Mesenchymal stem cell (in vitro differentiated cells and primary cell): Measurements from ENCODE around the gene TBC1D26.
"Not testable (repeated sequence)": the region's sequence is repeated elsewhere in the genome, so short reads cannot be mapped to it uniquely, and the experiment has no call there.

Experiments used
- DNase-seq: peaks from one replicate; pipeline ENCODE4 v3.0.0-alpha.2; 2013
- H2AFZ ChIP-seq: one replicate; pipeline ENCODE4 v1.6.1; 2013; ENCODE audit warnings: low read depth, mild to moderate bottlenecking, control low read depth, inconsistent platforms, low read length, moderate library complexity
- H2AK5ac ChIP-seq: 2 replicates; pipeline ENCODE4 v1.6.1; 2013; ENCODE audit warnings: low read length, moderate library complexity, mild to moderate bottlenecking, inconsistent platforms; ENCODE audit not compliant: severe bottlenecking
- H2BK120ac ChIP-seq: one replicate; pipeline ENCODE4 v1.6.1; 2013; ENCODE audit warnings: low read depth, mild to moderate bottlenecking, inconsistent platforms, low read length, moderate library complexity
- H2BK12ac ChIP-seq, 2 experiments: one replicate each; pipeline ENCODE4 v1.6.1; 2013; ENCODE audit warnings: inconsistent platforms in 2 of 2, low read length in 2 of 2, mild to moderate bottlenecking in 2 of 2, moderate library complexity in 2 of 2, control low read depth in 1 of 2
- H2BK15ac ChIP-seq: one replicate; pipeline ENCODE4 v1.6.1; 2013; ENCODE audit warnings: mild to moderate bottlenecking, low read depth, inconsistent platforms; ENCODE audit not compliant: poor library complexity, severe bottlenecking
- H2BK5ac ChIP-seq: 2 replicates; pipeline ENCODE4 v1.6.1; 2013; ENCODE audit warnings: low read depth, mild to moderate bottlenecking, low read length, control low read depth, inconsistent platforms; ENCODE audit not compliant: poor library complexity, severe bottlenecking
- H3K14ac ChIP-seq, 2 experiments: one replicate each; pipeline ENCODE4 v1.6.1; 2013; ENCODE audit warnings: inconsistent platforms in 2 of 2, low read length in 2 of 2, control low read depth in 1 of 2, mild to moderate bottlenecking in 1 of 2, moderate library complexity in 1 of 2
- H3K18ac ChIP-seq, 2 experiments: one replicate each; pipeline ENCODE4 v1.6.1; 2013; ENCODE audit warnings: inconsistent platforms in 2 of 2, low read length in 2 of 2, control low read depth in 1 of 2, low read depth in 1 of 2, mild to moderate bottlenecking in 1 of 2
- H3K23ac ChIP-seq, 2 experiments: one replicate each; pipeline ENCODE4 v1.6.1; 2013; ENCODE audit warnings: inconsistent platforms in 2 of 2, low read length in 2 of 2, mild to moderate bottlenecking in 2 of 2, moderate library complexity in 2 of 2, control low read depth in 1 of 2
- H3K27ac ChIP-seq: 2 replicates; pipeline ENCODE4 v1.5.1; 2013; ENCODE audit warnings: mild to moderate bottlenecking, moderate library complexity, low read length, control low read depth, inconsistent platforms; ENCODE audit not compliant: poor library complexity, severe bottlenecking
- H3K27me3 ChIP-seq, 2 experiments: 2 replicates each; pipeline versions ENCODE4 v1.6.1 to v1.7.0; 2013; ENCODE audit warnings: low read length in 2 of 2, mild to moderate bottlenecking in 2 of 2, moderate library complexity in 2 of 2, control low read depth in 1 of 2, inconsistent platforms in 1 of 2; ENCODE audit not compliant: control insufficient read depth in 1 of 2, insufficient read depth in 1 of 2
- H3K36me3 ChIP-seq, 2 experiments: 2 replicates each; pipeline versions ENCODE4 v1.6.1 to v1.7.0; 2013; ENCODE audit warnings: low read length in 2 of 2, control low read depth in 1 of 2, inconsistent platforms in 1 of 2, low read depth in 1 of 2, mild to moderate bottlenecking in 1 of 2; ENCODE audit not compliant: insufficient read depth in 2 of 2, control insufficient read depth in 1 of 2
- H3K4ac ChIP-seq, 2 experiments: one replicate each; pipeline ENCODE4 v1.6.1; 2013; ENCODE audit warnings: inconsistent platforms in 2 of 2, low read length in 2 of 2, mild to moderate bottlenecking in 2 of 2, moderate library complexity in 2 of 2, control low read depth in 1 of 2, low read depth in 1 of 2
- H3K4me1 ChIP-seq: 2 replicates; pipeline ENCODE4 v1.6.1; 2013; ENCODE audit warnings: low read depth, low read length, control low read depth; ENCODE audit not compliant: control insufficient read depth, insufficient read depth
- H3K4me2 ChIP-seq: 2 replicates; pipeline ENCODE4 v1.6.1; 2013; ENCODE audit warnings: low read length, mild to moderate bottlenecking, inconsistent platforms; ENCODE audit not compliant: poor library complexity, severe bottlenecking
- H3K4me3 ChIP-seq, 2 experiments: 2 replicates each; pipeline versions ENCODE4 v1.5.1 to v1.7.0; 2013; ENCODE audit warnings: low read length in 2 of 2, mild to moderate bottlenecking in 2 of 2, control low read depth in 1 of 2, low read depth in 1 of 2; ENCODE audit not compliant: insufficient read depth in 1 of 2
- H3K79me1 ChIP-seq: replicated peaks from 2 replicates; pipeline ENCODE4 v1.6.1; 2013; ENCODE audit warnings: mild to moderate bottlenecking, control low read depth, low read length, inconsistent platforms; ENCODE audit not compliant: poor library complexity, severe bottlenecking
- H3K9ac ChIP-seq: 2 replicates; pipeline ENCODE4 v1.7.0; 2013; ENCODE audit warnings: mild to moderate bottlenecking, low read length, moderate library complexity
- H3K9me3 ChIP-seq: 2 replicates; pipeline ENCODE4 v1.7.0; 2013; ENCODE audit warnings: mild to moderate bottlenecking, low read length; ENCODE audit not compliant: control insufficient read depth
- H4K8ac ChIP-seq: one replicate; pipeline ENCODE4 v1.6.1; 2013; ENCODE audit warnings: inconsistent platforms, mild to moderate bottlenecking, low read length, moderate library complexity
- H4K91ac ChIP-seq: one replicate; pipeline ENCODE4 v1.6.1; 2013; ENCODE audit warnings: mild to moderate bottlenecking, low read length, inconsistent platforms
- WGBS: methylation state at CpG from one replicate; pipeline ENCODE4 v1.1.7; 2013; ENCODE audit warnings: mixed read lengths; 5-methylcytosine and 5-hydroxymethylcytosine counted together

TBC1D26 gene

GRCh38 chr17:15768865-15769533 is 36.9 kb downstream of the TBC1D26 start:
- not testable (repeated sequence) for H2BK120ac ChIP-seq, H2BK5ac ChIP-seq, H3K9ac ChIP-seq, H4K91ac ChIP-seq, H3K23ac ChIP-seq, H3K4me3 ChIP-seq, H2AK5ac ChIP-seq, H3K27me3 ChIP-seq, H3K27ac ChIP-seq, H4K8ac ChIP-seq, H3K36me3 ChIP-seq, H3K79me1 ChIP-seq, H3K14ac ChIP-seq, H3K4ac ChIP-seq, DNase-seq, H3K4me2 ChIP-seq, H3K9me3 ChIP-seq, H2BK12ac ChIP-seq, H2AFZ ChIP-seq, H3K4me1 ChIP-seq, H2BK15ac ChIP-seq, H3K18ac ChIP-seq
- WGBS = 85% methylated on average over 3 of the region's 14 CpGs

DNA sequence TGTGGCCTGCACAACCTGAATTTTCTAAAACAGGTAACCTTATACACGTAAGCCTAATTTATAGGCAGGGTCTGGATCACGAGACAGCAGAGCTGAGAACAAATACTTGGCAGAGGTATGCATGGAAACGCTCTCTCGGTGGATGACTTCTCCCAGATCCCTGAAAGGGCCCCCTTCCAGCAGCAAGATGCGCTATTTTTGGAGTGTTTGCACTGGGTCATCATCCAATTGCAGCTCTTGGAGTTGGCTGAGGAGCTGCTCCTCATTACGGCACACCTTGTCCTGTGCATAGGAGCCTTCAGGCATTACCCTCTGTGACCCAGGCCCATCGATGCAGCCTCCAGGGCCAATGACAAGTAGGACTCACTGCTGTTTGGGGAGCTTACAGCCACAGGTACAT is 38.6 kb downstream of the TBC1D26 start:
- not testable (repeated sequence) for H3K14ac ChIP-seq, H3K9me3 ChIP-seq, H3K4ac ChIP-seq, H2BK12ac ChIP-seq, H3K79me1 ChIP-seq, H3K27ac ChIP-seq, H2BK120ac ChIP-seq, H3K18ac ChIP-seq, DNase-seq, H3K4me3 ChIP-seq, H4K8ac ChIP-seq, H2BK15ac ChIP-seq, H2AFZ ChIP-seq, H3K27me3 ChIP-seq, H3K4me2 ChIP-seq, H2AK5ac ChIP-seq, H3K9ac ChIP-seq, H3K23ac ChIP-seq, H3K4me1 ChIP-seq, H3K36me3 ChIP-seq, H4K91ac ChIP-seq, H2BK5ac ChIP-seq
- WGBS = 88% methylated on average over 5 of the region's 7 CpGs

DNA sequence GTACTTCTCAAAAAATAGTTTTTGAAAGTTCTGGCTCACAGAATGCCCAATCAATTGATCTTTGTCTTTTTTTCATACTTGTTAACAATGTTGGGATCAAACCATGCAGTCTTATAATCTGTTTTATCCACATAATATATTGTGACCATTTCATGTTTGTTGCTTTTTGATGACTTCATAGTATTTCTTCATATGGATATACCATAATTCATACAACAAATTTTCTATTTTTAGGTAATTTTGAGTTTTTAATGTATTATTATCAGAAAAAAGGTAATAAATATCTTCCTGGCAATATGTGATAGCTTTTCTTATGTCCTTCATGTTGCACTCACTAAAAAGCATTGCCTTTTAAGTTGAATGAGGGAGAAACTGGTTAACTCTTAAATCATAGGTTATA is 44.8 kb downstream of the TBC1D26 start:
- Histone ChIP-seq H2BK12ac (no peak overlapping the region), H3K4ac (no peak overlapping the region), H3K14ac (no peak overlapping the region), H2BK5ac (no peak overlapping the region), H3K79me1 (no peaks in the 10 kb centered on the region), H2AFZ (no peak overlapping the region), H3K27me3 (no peaks in the 10 kb centered on the region), H3K23ac (no peak overlapping the region), H3K9ac (no peak overlapping the region), H2BK15ac (no peak overlapping the region), H3K9me3 (peaks cover 12% of the 10 kb centered on the region), H2AK5ac (no peak overlapping the region), H2BK120ac (no peak overlapping the region), H3K4me2 (no peak overlapping the region), H3K4me3 (no peak overlapping the region), H3K18ac (no peak overlapping the region), H3K36me3 (no peaks in the 10 kb centered on the region), H3K4me1 (no peaks in the 10 kb centered on the region), H4K91ac (no peak overlapping the region), H4K8ac (no peak overlapping the region), H3K27ac (no peak overlapping the region)
- DNase-seq = no peak

DNA sequence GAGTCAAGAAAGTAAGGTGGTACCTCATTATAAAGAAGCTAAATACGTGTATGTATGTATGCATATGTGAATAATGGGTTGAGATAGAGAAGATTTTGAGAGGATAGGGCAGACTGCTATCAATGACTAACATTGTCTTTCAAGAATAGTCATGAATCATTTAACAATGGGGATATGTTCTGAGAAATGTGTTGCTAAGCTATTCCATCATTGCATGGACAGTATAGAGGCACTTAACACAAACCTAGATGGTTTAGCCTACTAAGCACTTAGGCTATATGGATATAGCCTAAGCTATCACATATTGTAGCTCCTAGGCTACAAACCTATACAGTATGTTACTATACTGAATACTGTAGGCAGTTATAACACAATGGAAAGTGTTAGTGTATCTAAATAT is 45.2 kb downstream of the TBC1D26 start:
- H3K36me3 ChIP-seq = no peaks in the 10 kb centered on the region
- WGBS = 76% methylated on average over 1 of the region's 1 CpG

More for the DNA sequence above, 45.2 kb downstream of the TBC1D26 start:
- Histone ChIP-seq H3K9ac (no peak overlapping the region), H3K4me3 (no peak overlapping the region), H3K79me1 (no peaks in the 10 kb centered on the region), H3K9me3 (peaks cover 12% of the 10 kb centered on the region), H4K8ac (no peak overlapping the region), H3K4me1 (no peaks in the 10 kb centered on the region), H2AK5ac (no peak overlapping the region), H4K91ac (no peak overlapping the region), H2BK120ac (no peak overlapping the region), H2AFZ (no peak overlapping the region), H3K14ac (no peak overlapping the region), H3K4me2 (no peak overlapping the region), H3K23ac (no peak overlapping the region), H3K18ac (no peak overlapping the region), H2BK5ac (no peak overlapping the region), H3K4ac (no peak overlapping the region), H3K27me3 (no peaks in the 10 kb centered on the region), H2BK15ac (no peak overlapping the region), H2BK12ac (no peak overlapping the region), H3K27ac (no peak overlapping the region)
- no peak for DNase-seq
